Endothelial cell of umbilical vein (primary cell): ENCODE data around the gene CCDC106. TPM values are rescaled to one million over a fixed set of nuclear protein-coding genes. Genes with fewer than 3 reads are reported as not detected.

Experiments used
- BruUV-seq: library from RNA; stranded (reverse); fragments of 400-500 nt; replicated peaks from 2 replicates; lab custom pipeline; 2021; lab: Mats Ljungman, UMichigan
- CTCF ChIA-PET: fragments of 300-600, 350-600 bp; sonication (Branson Sonifier 250); formaldehyde crosslinking; loops from one replicate; lab custom pipeline; 2021; ENCODE audit warnings: antibody characterized with exemption, inconsistent platforms; lab: Charles Lee
- POLR2A ChIA-PET: fragments of 300-600, 350-600 bp; sonication (Branson Sonifier 250); formaldehyde crosslinking; loops from one replicate; lab custom pipeline; 2021; ENCODE audit warnings: antibody characterized with exemption, inconsistent platforms; lab: Charles Lee
- DNase-seq: peaks from one replicate; pipeline ENCODE4 v3.0.0-alpha.2; 2011; ENCODE audit warnings: low read depth, low spot score
- FAIRE-seq: peaks from 2 replicates; lab custom pipeline; 2011; peaks lifted over from hg19 to GRCh38; lab: Jason Lieb, UNC
- H2AFZ ChIP-seq: 2 replicates; pipeline ENCODE4 v1.6.0; 2012; ENCODE audit warnings: low read depth, low read length, control low read depth, inconsistent platforms
- H3K27ac ChIP-seq: 2 replicates; pipeline ENCODE4 v1.5.1; 2011; ENCODE audit warnings: low read depth, mild to moderate bottlenecking, control low read depth, low read length, moderate library complexity; ENCODE audit not compliant: insufficient read depth
- H3K27me3 ChIP-seq, 2 experiments: 2 replicates each; pipeline versions ENCODE4 v1.6.0 to v1.6.1; 2011; ENCODE audit warnings: low read length in 2 of 2, mixed read lengths in 1 of 2; ENCODE audit not compliant: control insufficient read depth in 2 of 2, insufficient read depth in 2 of 2
- H3K36me3 ChIP-seq, 2 experiments: 2 replicates in 1 of 2; 3 replicates in 1 of 2; pipeline ENCODE4 v1.5.1; 2011; ENCODE audit warnings: low read length in 2 of 2, mild to moderate bottlenecking in 1 of 2, moderate library complexity in 1 of 2; ENCODE audit not compliant: control insufficient read depth in 2 of 2, insufficient read depth in 2 of 2; ENCODE audit errors: extremely low read depth in 1 of 2
- H3K4me1 ChIP-seq: 3 replicates; pipeline ENCODE4 v1.5.1; 2011; ENCODE audit warnings: mild to moderate bottlenecking, low read length; ENCODE audit not compliant: control insufficient read depth, insufficient read depth; ENCODE audit errors: extremely low read depth
- H3K4me2 ChIP-seq: 2 replicates; pipeline ENCODE4 v1.6.1; 2011; ENCODE audit warnings: low read length, control low read depth, mixed read lengths; ENCODE audit not compliant: insufficient read depth
- H3K4me3 ChIP-seq, 3 experiments: fragments of 200-600 bp in 1 of 3; sonication (generic), shearing (Covaris generic) in 1 of 3; replicated peaks in 1 of 3; 2 replicates each; pipeline ENCODE4 v1.5.1; 2011 to 2016; ENCODE audit warnings: control low read depth in 3 of 3, low read length in 3 of 3, mild to moderate bottlenecking in 2 of 3, inconsistent platforms in 1 of 3, low read depth in 1 of 3, moderate library complexity in 1 of 3; ENCODE audit not compliant: insufficient read depth in 1 of 3
- H3K79me2 ChIP-seq: 2 replicates; pipeline ENCODE4 v1.6.0; 2012; ENCODE audit warnings: low read length, inconsistent platforms; ENCODE audit not compliant: control insufficient read depth, insufficient read depth
- H3K9ac ChIP-seq: replicated peaks from 2 replicates; pipeline ENCODE3; 2011; ENCODE audit warnings: low read length, control low read depth; ENCODE audit not compliant: insufficient read depth; ENCODE audit errors: extremely low read depth
- H3K9me1 ChIP-seq: replicated peaks from 3 replicates; pipeline ENCODE4 v1.6.0; 2011; ENCODE audit warnings: mild to moderate bottlenecking, low read length; ENCODE audit not compliant: control insufficient read depth, insufficient read depth; ENCODE audit errors: extremely low read depth
- H3K9me3 ChIP-seq: replicated peaks from 2 replicates; pipeline ENCODE4 v1.5.1; 2012; ENCODE audit warnings: low read length, inconsistent platforms; ENCODE audit not compliant: control insufficient read depth, insufficient read depth
- H4K20me1 ChIP-seq: replicated peaks from 2 replicates; pipeline ENCODE3; 2011; ENCODE audit warnings: mild to moderate bottlenecking, low read length; ENCODE audit not compliant: control insufficient read depth, insufficient read depth; ENCODE audit errors: extremely low read depth
- CTCF ChIP-seq, 2 donors: IDR thresholded peaks; 1 replicate in 1 of 2; 2 replicates in 1 of 2; pipeline ENCODE4 v1.5.1; 2011; ENCODE audit warnings: low read length in 2 of 2, mild to moderate bottlenecking in 2 of 2, moderate library complexity in 2 of 2, control low read depth in 1 of 2, inconsistent platforms in 1 of 2, low read depth in 1 of 2; ENCODE audit not compliant: insufficient read depth in 1 of 2; ENCODE audit errors: extremely low read depth in 1 of 2
- EZH2 ChIP-seq: IDR thresholded peaks from 2 replicates; pipeline ENCODE4 v1.6.1; 2012; ENCODE audit warnings: borderline replicate concordance, low read depth, mild to moderate bottlenecking, moderate library complexity, low read length, inconsistent platforms; ENCODE audit not compliant: severe bottlenecking
- FOS ChIP-seq: IDR thresholded peaks from 2 replicates; pipeline ENCODE4 v1.6.1; 2011; ENCODE audit warnings: mild to moderate bottlenecking, low read length, moderate library complexity, borderline replicate concordance; ENCODE audit not compliant: insufficient read depth
- GATA2 ChIP-seq: IDR thresholded peaks from 2 replicates; pipeline ENCODE4 v1.7.0; 2011; ENCODE audit warnings: low read depth, mild to moderate bottlenecking, moderate library complexity, mixed read lengths, low read length; ENCODE audit not compliant: insufficient read length, insufficient read depth
- JUN ChIP-seq: IDR thresholded peaks from 2 replicates; pipeline ENCODE4 v1.6.1; 2011; ENCODE audit warnings: borderline replicate concordance, low read depth; ENCODE audit not compliant: insufficient read length, insufficient read depth
- MAX ChIP-seq: IDR thresholded peaks from 2 replicates; pipeline ENCODE4 v1.6.1; 2011; ENCODE audit not compliant: insufficient read depth, insufficient read length
- MYC ChIP-seq: IDR thresholded peaks from one replicate; pipeline ENCODE4 v1.6.1; 2011; ENCODE audit warnings: mild to moderate bottlenecking, low read depth, low read length
- POLR2A ChIP-seq: IDR thresholded peaks from 2 replicates; pipeline ENCODE4 v1.6.1; 2012; ENCODE audit warnings: low read depth, mild to moderate bottlenecking, control low read depth, low read length
- POLR2AphosphoS5 ChIP-seq: IDR thresholded peaks from 2 replicates; pipeline ENCODE4 v1.6.1; 2012; ENCODE audit warnings: low read depth, mild to moderate bottlenecking, control low read depth, low read length, moderate library complexity; ENCODE audit not compliant: insufficient read depth
- dilution Hi-C: fragments of 300-500 bp; cut with MboI; formaldehyde crosslinking; loops from one replicate; pipeline ENCODE4 v1.15.0; 2019; ENCODE audit warnings: low sequenced_read_pairs; ENCODE audit not compliant: extremely low pct_ligation_motif_present
- intact Hi-C: fragments of 100-400 bp; cut with micrococcal nuclease; formaldehyde crosslinking; loops from one replicate; pipeline ENCODE4 v1.10.0; 2022
- polyA plus RNA-seq, 4 experiments: library from polyadenylated mRNA; depleted of rRNA in 3 of 4; stranded (reverse) in 3 of 4; unstranded in 1 of 4; fragments of >200 nt; gene quantifications; 2 replicates each; pipeline versions ENCODE4 v1.2.1 to v1.2.3, GENCODE V29; 2011 to 2012; ENCODE audit warnings: missing spikeins in 1 of 4
- total RNA-seq: library from RNA; stranded (reverse); gene quantifications from 2 replicates; pipeline ENCODE4 v1.2.3, GENCODE V29; 2021

CCDC106 gene
- total and polyA plus RNA-seq, 2 donors (not counting 3 experiments of a cell fraction or from before 2014, with no cell fraction given) = 11.8 to 12.0 TPM

DNA sequence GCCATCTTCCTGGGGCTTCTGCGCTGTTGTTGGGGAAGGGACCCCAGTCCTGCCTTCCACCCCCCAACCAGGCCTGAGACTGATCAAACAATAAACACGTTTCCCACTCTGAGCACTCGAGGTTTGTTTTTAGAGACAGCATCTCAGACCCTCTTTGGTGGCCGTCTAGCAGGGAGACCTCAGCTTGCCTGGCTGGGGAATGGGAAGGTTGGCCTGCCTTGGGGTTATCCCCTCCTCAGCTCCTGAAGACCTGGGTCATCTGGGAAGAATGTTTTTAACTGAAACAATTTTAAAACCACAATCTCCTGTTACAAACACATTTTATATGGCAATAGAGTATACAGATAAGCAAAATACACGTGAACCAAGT, 2.5 kb upstream of the CCDC106 start:
- dilution Hi-C loops = no loop called here
- Histone ChIP-seq H4K20me1 (no peaks in the 10 kb centered on the region), H3K27ac (no peak overlapping the region), H3K79me2 (peaks cover 23% of the 10 kb centered on the region), H3K4me3 (no peak overlapping the region), H3K9ac (no peak overlapping the region), H3K36me3 (peaks cover 3 to 10% of the 10 kb centered on the region in 2 experiments), H3K4me1 (peaks cover 31% of the 10 kb centered on the region), H3K9me3 (no peaks in the 10 kb centered on the region), H3K27me3 (no peaks in the 10 kb centered on the region), H2AFZ (no peak overlapping the region), H3K4me2 (no peak overlapping the region), H3K9me1 (no peaks in the 10 kb centered on the region)
- no TSS peak for BruUV-seq
- FAIRE-seq (no peak), DNase-seq (no peak)
- ChIA-PET CTCF (no interaction called here), POLR2A (no interaction called here)
- TF ChIP-seq POLR2AphosphoS5 (no peak), FOS (no peak), MAX (no peak), MYC (no peak), EZH2 (no peak), JUN (no peak), GATA2 (no peak), POLR2A (no peak), CTCF (IDR thresholded peaks at IDR 0.05; ENCODE audit: extremely low read depth in 1 of 2, insufficient read depth in 1 of 2, low read depth in 1 of 2, low read length in 2 of 2) (no peak)
- intact Hi-C loops = no loop called here
